ENCODE measurements around the gene FAM168A.

The FAM168A gene

DNA sequence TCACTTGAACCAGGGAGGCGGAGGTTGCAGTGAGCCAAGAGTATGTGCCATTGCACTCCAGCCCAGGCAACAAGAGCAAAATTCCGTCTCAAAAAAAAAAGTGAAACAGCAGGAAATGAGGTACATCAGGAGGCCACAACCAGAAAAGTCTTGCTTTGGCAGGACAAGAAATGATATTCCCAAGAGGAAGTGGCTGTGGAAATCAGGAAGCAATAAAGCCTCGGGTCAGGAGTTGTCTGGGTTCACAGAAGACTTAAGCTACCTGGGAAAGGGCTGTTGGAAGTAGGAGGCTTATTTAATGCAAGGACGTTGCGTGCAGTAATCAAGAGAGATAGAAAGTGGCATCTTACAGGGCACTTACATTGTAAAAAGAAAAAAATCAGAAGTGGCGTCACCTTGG lies 231.0 kb downstream of the FAM168A start:
- no peaks in the 10 kb centered on the region for H3K9me3 Mint-ChIP-seq
- no peak for DNase-seq
- no peak overlapping the region for H3K27ac Mint-ChIP-seq
- no peaks in the 10 kb centered on the region for H3K36me3 Mint-ChIP-seq (ENCODE audit: low read depth)
- no peak overlapping the region for H3K4me3 Mint-ChIP-seq
- ATAC-seq: no peak
- peaks cover 29% of the 10 kb centered on the region for H3K4me1 Mint-ChIP-seq
- no peaks in the 10 kb centered on the region for H3K27me3 Mint-ChIP-seq

DNA sequence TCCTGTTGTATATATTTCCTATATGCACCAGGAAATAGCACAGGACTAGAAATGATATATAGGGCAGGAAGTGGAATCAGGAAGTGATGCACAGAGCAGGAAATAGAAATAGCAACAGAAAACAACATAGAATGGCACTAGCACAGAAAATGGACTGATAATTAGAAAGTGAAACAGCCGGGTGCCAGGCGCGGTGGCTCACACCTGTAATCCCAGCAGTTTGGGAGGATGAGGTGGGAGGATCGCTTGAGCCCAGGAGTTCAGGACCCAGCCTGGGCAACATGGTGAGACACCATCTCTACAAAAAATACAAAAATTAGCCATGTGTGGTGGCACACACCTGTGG lies 231.7 kb downstream of the FAM168A start:
- Mint-ChIP-seq H3K4me1 (peaks cover 29% of the 10 kb centered on the region), H3K9me3 (no peaks in the 10 kb centered on the region), H3K27me3 (no peaks in the 10 kb centered on the region), H3K36me3 (ENCODE audit: low read depth) (no peaks in the 10 kb centered on the region), H3K4me3 (no peak overlapping the region), H3K27ac (peak overlapping the region; percentile 69)
- ATAC-seq: no peak
- DNase-seq: no peak

DNA sequence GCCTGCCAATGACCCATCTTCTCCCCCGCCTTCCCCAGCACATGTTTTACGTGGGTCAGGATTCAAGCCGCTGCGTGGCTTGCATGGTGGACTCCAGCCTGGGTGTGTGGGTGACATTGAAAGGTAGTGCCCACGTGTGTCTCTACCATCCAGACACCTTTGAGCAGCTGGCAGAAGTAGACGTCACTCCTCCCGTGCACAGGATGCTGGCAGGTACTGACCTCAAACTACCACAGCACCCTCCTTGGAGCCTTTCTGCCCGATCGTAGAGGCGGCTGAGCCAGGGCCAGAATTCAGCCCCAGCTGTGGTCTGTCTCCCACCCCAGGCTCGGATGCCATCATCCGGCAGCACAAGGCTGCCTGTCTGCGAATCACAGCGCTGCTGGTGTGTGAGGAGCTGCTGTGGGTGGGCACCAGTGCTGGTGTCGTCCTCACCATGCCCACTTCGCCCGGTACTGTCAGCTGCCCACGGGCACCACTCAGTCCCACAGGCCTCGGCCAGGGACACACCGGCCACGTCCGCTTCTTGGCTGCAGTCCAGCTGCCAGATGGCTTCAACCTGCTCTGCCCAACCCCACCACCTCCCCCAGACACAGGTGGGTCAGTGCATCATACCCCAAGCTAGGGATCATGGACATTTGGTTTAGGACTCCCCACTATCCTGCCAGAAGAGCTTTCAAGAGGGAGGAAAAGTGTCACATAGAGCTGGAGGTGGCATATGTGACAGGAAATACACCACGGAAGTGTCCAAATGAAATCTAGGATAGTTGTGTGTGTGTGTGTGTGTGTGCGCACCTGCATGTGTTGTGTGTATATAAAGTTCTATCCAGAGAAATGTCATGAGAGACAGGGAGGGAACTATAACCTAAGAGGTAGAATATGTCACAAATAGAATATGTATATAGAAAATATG lies 232.3 kb downstream of the FAM168A start:
- DNase-seq: no peak
- Mint-ChIP-seq H3K9me3 (no peaks in the 10 kb centered on the region), H3K27me3 (no peaks in the 10 kb centered on the region), H3K4me3 (no peak overlapping the region), H3K36me3 (ENCODE audit: low read depth) (no peaks in the 10 kb centered on the region), H3K4me1 (peaks cover 29% of the 10 kb centered on the region), H3K27ac (peak overlapping the region; percentile 69)
- ATAC-seq: no peak

DNA sequence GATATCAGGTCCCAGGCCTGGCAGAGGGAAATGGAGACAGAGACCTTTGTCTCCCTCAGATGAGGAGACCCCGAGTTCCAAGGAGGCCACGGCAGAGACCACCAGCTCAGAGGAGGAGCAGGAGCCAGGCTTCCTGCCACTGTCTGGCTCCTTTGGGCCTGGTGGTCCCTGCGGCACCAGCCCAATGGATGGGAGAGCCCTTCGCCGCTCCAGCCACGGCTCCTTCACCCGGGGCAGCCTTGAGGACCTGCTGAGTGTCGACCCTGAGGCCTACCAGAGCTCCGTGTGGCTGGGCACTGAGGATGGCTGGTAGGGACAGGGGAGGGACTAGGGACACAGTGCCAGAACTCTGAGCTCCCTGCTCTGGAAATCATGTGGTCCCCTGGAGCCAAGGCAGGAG lies 234.8 kb downstream of the FAM168A start:
- peaks cover 25% of the 10 kb centered on the region for H3K4me1 Mint-ChIP-seq
- no peak overlapping the region for H3K27ac Mint-ChIP-seq
- no peak overlapping the region for H3K4me3 Mint-ChIP-seq
- DNase-seq (no peak), ATAC-seq (no peak)
- H3K9me3 Mint-ChIP-seq: no peaks in the 10 kb centered on the region
- H3K27me3 Mint-ChIP-seq: no peaks in the 10 kb centered on the region
- H3K36me3 Mint-ChIP-seq (ENCODE audit: low read depth): no peaks in the 10 kb centered on the region

DNA sequence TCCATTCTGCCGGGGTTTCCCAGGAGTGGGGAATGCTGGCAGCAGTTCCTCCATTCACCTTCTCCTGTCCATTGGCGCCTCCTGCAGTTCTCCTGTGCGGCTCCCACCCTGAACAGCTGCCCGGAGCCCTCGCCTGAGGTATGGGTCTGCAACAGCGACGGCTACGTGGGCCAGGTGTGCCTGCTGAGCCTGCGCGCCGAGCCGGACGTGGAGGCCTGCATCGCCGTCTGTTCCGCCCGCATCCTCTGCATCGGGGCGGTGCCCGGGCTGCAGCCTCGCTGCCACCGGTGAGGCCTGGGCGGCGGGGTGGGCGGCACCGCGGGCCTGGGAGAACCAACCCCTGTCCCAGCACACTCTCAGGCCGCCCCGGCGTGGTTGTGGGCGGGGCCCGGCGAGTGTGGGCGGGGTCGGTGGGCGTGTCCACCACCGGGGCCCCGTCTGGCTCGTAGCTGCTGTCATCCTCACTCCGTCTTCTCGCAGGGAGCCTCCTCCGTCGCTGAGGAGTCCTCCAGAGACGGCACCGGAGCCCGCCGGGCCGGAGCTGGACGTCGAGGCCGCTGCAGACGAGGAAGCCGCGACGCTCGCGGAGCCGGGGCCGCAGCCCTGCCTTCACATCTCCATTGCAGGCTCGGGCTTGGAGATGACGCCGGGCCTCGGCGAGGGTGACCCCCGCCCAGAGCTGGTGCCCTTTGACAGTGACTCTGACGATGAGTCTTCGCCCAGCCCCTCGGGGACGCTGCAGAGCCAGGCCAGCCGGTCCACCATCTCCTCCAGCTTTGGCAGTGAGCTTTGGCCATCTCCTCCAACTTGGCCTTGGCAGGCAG lies 235.7 kb downstream of the FAM168A start:
- Mint-ChIP-seq H3K9me3 (no peaks in the 10 kb centered on the region), H3K4me1 (peaks cover 15% of the 10 kb centered on the region), H3K27ac (no peak overlapping the region), H3K36me3 (ENCODE audit: low read depth) (no peaks in the 10 kb centered on the region), H3K27me3 (no peaks in the 10 kb centered on the region), H3K4me3 (no peak overlapping the region)
- ATAC-seq: no peak
- DNase-seq: no peak

DNA sequence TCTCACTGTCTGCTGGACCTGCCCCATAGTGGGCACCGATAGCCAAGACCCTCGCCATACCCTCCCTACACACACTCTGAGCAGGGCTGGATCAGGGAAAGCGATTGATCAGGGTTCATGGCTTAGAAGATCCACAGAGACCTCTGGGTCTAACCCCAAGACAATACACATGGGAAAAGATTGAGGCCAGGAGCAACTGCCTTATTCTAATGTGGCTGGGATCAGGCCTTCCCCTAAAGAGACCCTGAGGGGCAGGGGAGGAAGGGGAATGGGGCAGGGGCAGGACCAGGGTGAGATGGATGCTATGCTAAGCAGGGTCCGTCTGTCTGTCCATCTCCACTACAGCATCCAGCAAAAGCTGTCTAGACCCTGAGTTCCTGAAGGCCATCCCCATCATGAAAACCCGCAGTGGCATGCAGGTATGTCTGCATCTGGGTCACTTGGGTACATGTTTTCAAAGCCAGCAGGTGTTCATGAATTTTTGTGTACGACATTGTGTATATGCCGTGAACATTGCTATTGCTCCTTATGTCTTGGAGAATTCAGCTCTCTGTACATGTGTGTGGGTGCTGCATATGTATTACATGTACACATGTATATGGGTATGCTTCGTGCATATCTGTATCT lies 237.1 kb downstream of the FAM168A start:
- H3K27ac Mint-ChIP-seq: no peak overlapping the region

DNA sequence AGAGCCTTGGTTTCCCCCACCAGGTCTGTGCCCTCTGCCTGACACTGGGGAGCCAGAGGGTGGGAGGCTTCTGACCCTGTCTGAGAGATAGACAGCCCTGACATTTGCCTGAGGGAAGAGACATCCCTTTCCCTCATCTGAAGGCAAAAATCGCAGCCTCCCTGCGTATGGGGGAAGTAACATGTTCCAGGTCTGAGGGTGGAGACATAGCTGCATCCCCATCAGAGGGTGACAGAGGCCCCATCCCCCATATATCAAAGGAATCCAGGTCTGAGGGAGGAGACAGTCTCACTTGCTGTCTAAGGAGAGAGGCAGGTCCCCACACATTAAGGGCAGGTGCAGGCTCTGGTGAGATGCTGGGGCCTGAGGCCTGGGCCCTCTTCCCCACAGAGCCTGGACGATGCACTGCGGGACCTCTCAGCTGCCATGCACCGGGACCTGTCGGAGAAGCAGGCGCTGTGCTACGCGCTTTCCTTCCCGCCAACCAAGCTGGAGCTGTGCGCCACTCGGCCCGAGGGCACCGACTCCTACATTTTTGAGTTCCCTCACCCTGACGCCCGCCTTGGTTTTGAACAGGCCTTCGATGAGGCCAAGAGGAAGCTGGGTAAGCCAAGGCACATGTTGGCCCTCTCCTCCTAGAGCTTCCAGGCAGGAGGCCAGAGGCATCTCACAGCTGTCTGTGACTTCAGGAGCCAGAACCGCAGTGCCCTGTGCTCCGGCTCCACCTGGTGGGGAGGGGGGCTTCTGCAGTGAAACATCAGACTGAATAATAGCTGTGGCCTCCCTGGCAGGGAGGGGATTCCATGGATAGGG lies 237.8 kb downstream of the FAM168A start:
- no peaks in the 10 kb centered on the region for H3K9me3 Mint-ChIP-seq
- no peaks in the 10 kb centered on the region for H3K4me1 Mint-ChIP-seq
- no peak overlapping the region for H3K27ac Mint-ChIP-seq
- DNase-seq: peak; percentile 37
- ATAC-seq: no peak
- H3K27me3 Mint-ChIP-seq: no peaks in the 10 kb centered on the region
- H3K4me3 Mint-ChIP-seq: no peak overlapping the region
- H3K36me3 Mint-ChIP-seq (ENCODE audit: low read depth): no peaks in the 10 kb centered on the region

More for the DNA sequence above, 237.1 kb downstream of the FAM168A start:
- DNase-seq (no peak), ATAC-seq (no peak)
- Mint-ChIP-seq H3K4me3 (no peak overlapping the region), H3K9me3 (no peaks in the 10 kb centered on the region), H3K4me1 (peaks cover 2% of the 10 kb centered on the region), H3K27me3 (no peaks in the 10 kb centered on the region), H3K36me3 (ENCODE audit: low read depth) (no peaks in the 10 kb centered on the region)

DNA sequence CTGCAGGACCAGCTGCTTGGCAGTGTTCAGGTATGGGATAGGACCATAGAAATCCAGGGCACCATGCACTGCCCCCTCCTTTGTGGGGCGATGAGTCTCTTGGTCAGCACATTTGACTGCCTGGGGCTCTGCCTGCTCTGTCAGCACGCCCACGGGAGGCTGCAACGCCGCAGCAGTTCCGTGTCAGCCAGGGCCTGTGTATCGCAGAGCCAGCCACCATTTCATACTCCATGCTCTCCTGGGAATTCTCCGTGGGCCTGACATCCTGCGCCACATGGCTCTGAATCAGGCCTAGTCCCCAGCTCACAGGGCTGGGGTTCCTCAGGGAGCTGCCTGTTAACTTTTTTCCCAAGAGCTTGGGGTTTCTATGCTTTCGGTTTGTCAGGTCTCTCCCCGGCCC lies 238.6 kb downstream of the FAM168A start:
- Mint-ChIP-seq H3K27me3 (no peaks in the 10 kb centered on the region), H3K27ac (no peak overlapping the region), H3K36me3 (ENCODE audit: low read depth) (no peaks in the 10 kb centered on the region), H3K4me3 (no peak overlapping the region), H3K4me1 (no peaks in the 10 kb centered on the region), H3K9me3 (no peaks in the 10 kb centered on the region)
- no peak for DNase-seq
- no peak for ATAC-seq

DNA sequence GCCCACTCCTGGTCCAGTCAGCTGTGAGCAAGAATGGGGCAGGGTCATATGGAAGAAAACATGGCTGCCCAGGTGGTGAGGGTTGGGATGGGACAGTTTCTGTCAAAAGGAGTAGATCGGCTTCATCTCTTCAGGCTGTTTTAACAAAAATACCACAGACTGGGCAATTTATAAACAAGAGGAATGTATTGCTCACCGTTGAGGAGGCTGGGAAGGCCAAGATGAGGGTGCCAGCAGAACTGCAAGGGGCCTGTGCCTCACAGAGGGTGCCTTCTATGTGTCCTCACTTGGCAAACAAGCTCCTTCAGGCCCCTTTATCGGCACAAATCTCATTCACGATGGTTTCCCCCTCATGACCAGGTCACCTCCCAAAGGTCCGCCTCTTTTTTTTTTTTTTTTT lies 239.8 kb downstream of the FAM168A start:
- H3K27ac Mint-ChIP-seq: no peak overlapping the region
- H3K4me3 Mint-ChIP-seq: no peak overlapping the region
- H3K4me1 Mint-ChIP-seq: no peaks in the 10 kb centered on the region
- no peaks in the 10 kb centered on the region for H3K36me3 Mint-ChIP-seq (ENCODE audit: low read depth)
- no peaks in the 10 kb centered on the region for H3K27me3 Mint-ChIP-seq
- ATAC-seq (no peak), DNase-seq (no peak)
- no peaks in the 10 kb centered on the region for H3K9me3 Mint-ChIP-seq

DNA sequence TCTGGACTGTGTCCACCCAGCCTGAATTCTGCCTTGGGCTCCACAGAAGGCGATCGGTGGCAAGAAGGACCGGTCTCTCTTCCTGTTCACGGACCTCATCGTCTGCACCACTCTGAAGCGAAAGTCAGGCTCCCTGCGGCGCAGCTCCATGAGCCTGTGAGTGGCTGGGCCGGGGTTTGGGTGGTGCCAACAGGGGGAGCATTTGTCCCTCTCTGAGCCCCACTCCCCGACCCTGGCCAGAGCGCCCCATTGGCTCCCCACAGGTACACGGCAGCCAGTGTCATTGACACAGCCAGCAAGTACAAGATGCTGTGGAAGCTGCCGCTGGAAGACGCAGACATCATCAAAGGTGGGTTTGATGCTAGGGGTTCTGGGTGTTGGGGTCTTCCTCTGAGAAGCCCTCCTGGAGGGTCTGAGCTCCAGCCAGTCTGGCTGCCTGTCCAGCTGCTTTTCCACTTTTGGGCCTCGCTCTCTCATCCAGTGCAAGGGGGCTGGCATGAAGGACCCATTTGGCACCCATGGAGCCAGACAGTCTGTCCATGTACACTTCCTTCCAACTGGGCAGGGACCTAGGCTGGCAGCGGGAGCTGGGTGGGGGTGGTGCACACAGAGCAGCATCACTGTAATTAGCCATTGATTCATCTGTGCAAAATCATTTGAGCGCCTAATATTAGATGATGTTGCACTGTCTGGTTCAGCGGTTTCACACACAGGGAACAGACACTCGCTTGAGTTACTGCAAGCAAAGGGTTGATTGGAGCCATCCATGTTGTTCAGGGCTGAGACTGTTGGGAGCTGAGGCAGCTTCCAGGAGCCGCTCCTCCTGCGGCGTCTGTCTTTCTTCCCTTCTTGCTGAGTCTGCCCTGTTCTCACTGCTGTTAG lies 240.7 kb downstream of the FAM168A start:
- no peaks in the 10 kb centered on the region for H3K9me3 Mint-ChIP-seq
- H3K4me3 Mint-ChIP-seq: no peak overlapping the region

DNA sequence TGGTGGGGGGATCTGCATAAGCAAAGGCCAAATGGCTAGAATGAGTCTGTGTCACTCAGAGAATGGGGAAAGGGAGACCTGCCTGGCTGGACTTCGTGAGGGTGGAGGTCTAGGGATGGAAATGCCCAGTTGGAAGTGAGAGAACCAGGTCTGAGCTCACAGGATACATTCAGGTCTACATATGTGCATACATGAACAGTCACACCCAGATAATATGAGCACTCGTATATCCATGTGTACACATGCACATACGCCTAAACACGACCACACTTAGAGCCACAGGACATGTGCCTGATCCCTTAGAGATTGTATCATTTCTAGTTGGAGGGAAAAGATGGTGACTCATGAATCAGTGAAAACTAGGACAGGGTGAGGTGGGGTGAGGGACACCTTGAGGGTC lies 242.8 kb downstream of the FAM168A start:
- no peaks in the 10 kb centered on the region for H3K9me3 Mint-ChIP-seq
- H3K27ac Mint-ChIP-seq: no peak overlapping the region
- H3K4me3 Mint-ChIP-seq: no peak overlapping the region
- no peaks in the 10 kb centered on the region for H3K27me3 Mint-ChIP-seq
- H3K4me1 Mint-ChIP-seq: peaks cover 2% of the 10 kb centered on the region
- ATAC-seq (no peak), DNase-seq (no peak)
- H3K36me3 Mint-ChIP-seq (ENCODE audit: low read depth): no peaks in the 10 kb centered on the region

More for the DNA sequence above, 240.7 kb downstream of the FAM168A start:
- no peak for ATAC-seq
- Mint-ChIP-seq H3K4me1 (no peaks in the 10 kb centered on the region), H3K27me3 (no peaks in the 10 kb centered on the region), H3K27ac (no peak overlapping the region), H3K36me3 (ENCODE audit: low read depth) (no peaks in the 10 kb centered on the region)
- no peak for DNase-seq

DNA sequence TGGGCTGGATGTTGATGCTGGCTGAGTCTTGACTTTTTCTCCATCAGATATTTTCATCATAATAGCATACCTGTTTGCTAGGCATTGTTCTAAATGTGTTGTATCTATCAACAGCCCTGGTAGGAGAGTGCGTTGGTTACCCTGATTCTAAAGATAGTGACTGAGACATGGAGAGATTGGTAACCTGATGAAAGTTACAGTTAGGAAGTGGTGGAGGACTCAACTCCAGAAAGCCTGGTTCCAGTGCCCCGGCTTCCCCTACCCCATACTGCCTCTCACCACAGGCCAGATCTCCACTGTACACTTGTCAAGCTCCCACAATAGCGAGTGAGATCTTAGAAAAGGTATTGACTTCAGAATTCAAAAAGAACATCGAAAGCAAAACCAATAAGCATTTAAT lies 244.5 kb downstream of the FAM168A start:
- Mint-ChIP-seq H3K9me3 (no peaks in the 10 kb centered on the region), H3K27me3 (peaks cover under 1% of the 10 kb centered on the region), H3K27ac (no peak overlapping the region), H3K4me3 (no peak overlapping the region), H3K36me3 (ENCODE audit: low read depth) (no peaks in the 10 kb centered on the region), H3K4me1 (peaks cover 2% of the 10 kb centered on the region)
- ATAC-seq (no peak), DNase-seq (no peak)

DNA sequence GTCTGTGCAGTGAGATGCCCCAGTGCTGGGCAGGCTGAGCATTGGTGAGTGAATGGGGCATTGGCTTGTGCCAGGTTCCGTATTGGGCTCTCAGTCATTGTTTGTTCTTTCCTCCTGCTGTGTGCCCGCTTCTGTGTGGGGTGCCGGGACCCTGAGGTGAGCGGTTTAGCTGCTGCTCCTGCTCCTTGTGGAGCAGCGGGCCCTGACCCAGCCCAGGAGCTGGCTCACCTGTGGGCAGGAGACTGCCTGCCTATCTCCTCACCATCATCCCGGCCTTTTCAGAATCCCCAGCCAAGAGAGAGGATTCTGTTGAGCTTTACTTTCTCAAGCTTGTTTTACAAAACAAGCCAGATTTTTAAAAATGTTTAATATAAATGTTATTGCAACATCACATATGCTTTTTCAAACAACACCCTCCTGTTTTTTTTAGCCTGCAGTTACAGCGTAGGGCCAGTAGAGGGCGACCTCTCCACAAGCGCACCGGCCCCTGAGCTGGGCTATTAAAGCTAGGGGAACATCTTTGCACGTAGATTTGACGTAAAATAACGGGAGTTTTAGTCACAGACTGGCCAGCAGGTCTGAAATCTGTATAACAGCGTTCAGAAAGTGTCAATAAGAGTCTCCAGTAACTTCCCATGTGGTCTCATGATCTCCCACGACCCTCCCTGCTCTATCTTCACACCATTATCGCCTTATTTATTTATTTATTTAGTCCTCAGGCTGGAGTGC lies 246.8 kb downstream of the FAM168A start:
- H3K36me3 Mint-ChIP-seq (ENCODE audit: low read depth): no peaks in the 10 kb centered on the region
- ATAC-seq (peak; percentile 60), DNase-seq (peak; percentile 49)
- H3K4me1 Mint-ChIP-seq: peaks cover 2% of the 10 kb centered on the region
- H3K9me3 Mint-ChIP-seq: no peaks in the 10 kb centered on the region
- no peak overlapping the region for H3K4me3 Mint-ChIP-seq
- no peak overlapping the region for H3K27ac Mint-ChIP-seq
- peaks cover 2% of the 10 kb centered on the region for H3K27me3 Mint-ChIP-seq
